GM18909 (cell line): ENCODE results near the gene WFDC5.

ENCODE experiments used
- ATAC-seq: cut with Tn5 transposase; IDR thresholded peaks from one replicate; pipeline ENCODE4 v1.9.1; 2021; ENCODE audit warnings: mild to moderate bottlenecking; ENCODE audit not compliant: unreplicated experiment, poor library complexity

Gene WFDC5

DNA sequence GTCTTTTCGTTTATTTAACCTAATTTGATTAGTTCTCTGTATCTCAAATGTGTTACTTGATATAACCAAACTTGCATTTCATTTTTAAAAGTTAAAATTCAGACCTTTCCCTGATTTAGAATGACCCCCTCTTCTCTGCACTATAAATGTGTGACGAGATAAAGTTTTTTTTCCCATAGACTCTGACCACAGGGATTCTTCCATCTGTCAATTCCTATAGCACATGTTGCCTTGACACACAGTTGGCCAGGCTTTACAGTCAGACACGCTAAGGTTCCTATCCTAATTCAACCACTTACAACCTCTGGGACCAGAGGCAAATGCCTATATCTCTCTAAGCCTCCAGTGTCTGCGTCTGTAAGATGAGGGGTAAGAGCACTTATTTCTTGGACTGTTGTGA lies 54.7 kb downstream of the WFDC5 start:
- ATAC-seq, result no peak
